ENCODE results near the gene ZAP70. TPM values are rescaled to one million over a fixed set of nuclear protein-coding genes. Genes with fewer than 3 reads are reported as not detected.

ZAP70 gene
- total and polyA plus RNA-seq, 9 donors = 0.45 to 2.0 (median 0.75) TPM

GRCh38 chr2:97740590-97741182 is 27.3 kb downstream of the ZAP70 start:
- no peaks in the 10 kb centered on the region for H3K27me3 ChIP-seq
- H3K4me3 ChIP-seq = no peak overlapping the region
- DNase-seq = no peak
- no peaks in the 10 kb centered on the region for H3K4me1 ChIP-seq (ENCODE audit: insufficient read depth)
- intact Hi-C loops (cut with DNase I) = no loop called here
- peak in 1 of 3 donors; percentile 7 for TF ChIP-seq CTCF (IDR thresholded peaks at IDR 0.05)
- no peak for TF ChIP-seq EP300 (IDR thresholded peaks at IDR 0.05)
- 21 to 24% (median 21%) methylated on average over 19 of the region's 19 CpGs for WGBS, 3 donors
- H3K9me3 ChIP-seq = no peaks in the 10 kb centered on the region
- H3K27ac ChIP-seq = no peak overlapping the region
- no peaks in the 10 kb centered on the region for H3K36me3 ChIP-seq

- DNase-seq = no peak
- no peaks in the 10 kb centered on the region for H3K4me1 ChIP-seq (ENCODE audit: insufficient read depth)
- 83 to 89% (median 87%) methylated on average over 19 to 20 of the region's 20 CpGs for WGBS, 3 donors
- no peak overlapping the region for H3K27ac ChIP-seq
- no peaks in the 10 kb centered on the region for H3K9me3 ChIP-seq
- H3K4me3 ChIP-seq = no peak overlapping the region
- TF ChIP-seq CTCF (IDR thresholded peaks at IDR 0.05) (no peak), POLR2A (IDR thresholded peaks at IDR 0.05) (no peak), EP300 (IDR thresholded peaks at IDR 0.05) (no peak)
- intact Hi-C loops (cut with DNase I) = no loop called here
- no peaks in the 10 kb centered on the region for H3K36me3 ChIP-seq
- no peaks in the 10 kb centered on the region for H3K27me3 ChIP-seq
Measured at GRCh38 chr2:97741251-97741650, 27.9 kb downstream of the ZAP70 start.

GRCh38 chr2:97741686-97742085 is 28.3 kb downstream of the ZAP70 start:
- no peak for DNase-seq
- Histone ChIP-seq H3K4me1 (ENCODE audit: insufficient read depth) (no peaks in the 10 kb centered on the region), H3K27ac (no peak overlapping the region), H3K9me3 (no peaks in the 10 kb centered on the region), H3K4me3 (no peak overlapping the region), H3K27me3 (no peaks in the 10 kb centered on the region), H3K36me3 (no peaks in the 10 kb centered on the region)
- 50 to 61% (median 50%) methylated on average over 4 of the region's 4 CpGs for WGBS, 3 donors
- TF ChIP-seq EP300 (IDR thresholded peaks at IDR 0.05) = no peak
- no peak for TF ChIP-seq CTCF (IDR thresholded peaks at IDR 0.05)
- no peak for TF ChIP-seq POLR2A (IDR thresholded peaks at IDR 0.05)
- intact Hi-C loops (cut with DNase I) = no loop called here

GRCh38 chr2:97742381-97742847 is 29.0 kb downstream of the ZAP70 start:
- Histone ChIP-seq H3K27ac (no peak overlapping the region), H3K36me3 (no peaks in the 10 kb centered on the region), H3K4me3 (no peak overlapping the region), H3K27me3 (no peaks in the 10 kb centered on the region), H3K9me3 (no peaks in the 10 kb centered on the region), H3K4me1 (ENCODE audit: insufficient read depth) (no peaks in the 10 kb centered on the region)
- no peak for TF ChIP-seq POLR2A (IDR thresholded peaks at IDR 0.05)
- no peak for TF ChIP-seq CTCF (IDR thresholded peaks at IDR 0.05)
- no peak for TF ChIP-seq EP300 (IDR thresholded peaks at IDR 0.05)
- intact Hi-C loops (cut with DNase I) = no loop called here
- DNase-seq = no peak
- WGBS, 3 donors = 75 to 82% (median 80%) methylated on average over 4 of the region's 4 CpGs

Measured in ovary (tissue), 9 donors.